HUDEP-2 (cell line): ENCODE data around the gene PPFIA2.

Experiments
- DNase-seq, 76 experiments: peaks; one replicate each; lab custom pipeline; 2025; ENCODE audit not compliant: unreplicated experiment in 76 of 76; lab: John Stamatoyannopoulos, UW

PPFIA2 gene

GRCh38 chr12:81222846-81223592 lies 536.1 kb downstream of the PPFIA2 start:
- DNase-seq, result no peak

GRCh38 chr12:81221681-81222080 lies 537.5 kb downstream of the PPFIA2 start:
- no peak for DNase-seq

- DNase-seq, result no peak
Measured at GRCh38 chr12:81216739-81217138, 542.4 kb downstream of the PPFIA2 start.

- DNase-seq, result no peak
Measured at GRCh38 chr12:81212996-81213696, 546.0 kb downstream of the PPFIA2 start.

GRCh38 chr12:81211306-81211705 lies 547.8 kb downstream of the PPFIA2 start:
- DNase-seq, result no peak

- peak in 42 of 76 experiments; percentile 0 to 70 (median 39) for DNase-seq
Measured at GRCh38 chr12:81209772-81210225, 549.4 kb downstream of the PPFIA2 start.

GRCh38 chr12:81209012-81209411 lies 550.1 kb downstream of the PPFIA2 start:
- DNase-seq, result no peak

GRCh38 chr12:81208187-81208911 lies 550.8 kb downstream of the PPFIA2 start:
- DNase-seq, result no peak
